GM18507 (cell line): ENCODE data around the gene TTLL8.
"Not testable (repeated sequence)": the region's sequence is repeated elsewhere in the genome, so short reads cannot be mapped to it uniquely, and the experiment has no call there.

Source experiments
- DNase-seq: peaks from one replicate; pipeline ENCODE4 v3.0.0; 2011; ENCODE audit warnings: low read depth; ENCODE audit not compliant: insufficient read length; ENCODE audit errors: extremely low spot score
- FAIRE-seq: peaks from 2 replicates; lab custom pipeline; 2011; peaks lifted over from hg19 to GRCh38; lab: Jason Lieb, UNC

The TTLL8 gene

GRCh38 chr22:49995361-49996118 is 62.6 kb downstream of the TTLL8 start:
- DNase-seq (no peak), FAIRE-seq (no peak)

- DNase-seq, result no peak
- FAIRE-seq, result no peak
Measured at GRCh38 chr22:49995041-49995360, 63.1 kb downstream of the TTLL8 start.

- FAIRE-seq, result no peak
- no peak for DNase-seq
Measured at GRCh38 chr22:49994361-49995040, 63.6 kb downstream of the TTLL8 start.

DNA sequence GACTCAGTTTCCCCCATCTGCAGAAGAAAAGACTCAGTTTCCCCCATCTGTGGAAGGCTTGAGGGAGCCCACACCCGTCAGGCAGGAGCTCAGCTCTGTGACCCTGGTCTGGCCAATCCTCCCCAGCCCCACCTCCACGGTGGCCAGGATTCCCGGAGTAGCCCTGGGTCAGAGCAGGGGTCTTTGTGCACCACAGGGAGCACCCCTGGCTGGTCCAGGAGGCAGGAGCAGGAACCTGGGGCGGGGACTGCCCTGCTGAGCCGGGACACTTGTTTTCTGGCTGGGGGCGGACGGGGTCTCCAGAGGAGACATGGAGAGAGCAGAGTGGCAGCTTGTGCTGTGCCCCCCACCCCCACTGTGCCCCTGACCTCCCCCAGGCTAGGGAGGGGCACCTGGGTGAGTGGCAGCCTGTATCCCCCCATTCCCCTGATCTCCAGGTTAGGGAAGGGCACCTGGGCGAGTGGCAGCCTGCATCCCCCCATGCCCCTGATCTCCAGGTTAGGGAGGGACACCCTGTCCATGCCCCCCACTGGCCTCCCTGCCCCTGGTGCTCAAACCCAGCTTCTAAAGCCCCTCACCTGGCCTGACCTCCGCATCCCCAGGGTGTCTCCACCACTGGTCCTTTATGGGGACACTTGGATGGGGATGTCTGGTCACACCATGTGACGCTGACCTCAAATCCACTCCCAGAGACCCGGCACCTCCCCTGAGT is 64.3 kb downstream of the TTLL8 start:
- FAIRE-seq (no peak), DNase-seq (no peak)

GRCh38 chr22:49992921-49993648 is 65.0 kb downstream of the TTLL8 start:
- FAIRE-seq, result peak; percentile 77
- peak; percentile 58 for DNase-seq

- DNase-seq, result no peak
- no peak for FAIRE-seq
Measured at GRCh38 chr22:49991907-49992533, 66.1 kb downstream of the TTLL8 start.

GRCh38 chr22:49991167-49991566 is 66.9 kb downstream of the TTLL8 start:
- DNase-seq (no peak), FAIRE-seq (no peak)

- not testable (repeated sequence) for FAIRE-seq, DNase-seq
Measured at GRCh38 chr22:49989826-49990225, 68.3 kb downstream of the TTLL8 start.

- DNase-seq, result no peak
- FAIRE-seq, result no peak
Measured at GRCh38 chr22:49986325-49986724, 71.8 kb downstream of the TTLL8 start.

DNA sequence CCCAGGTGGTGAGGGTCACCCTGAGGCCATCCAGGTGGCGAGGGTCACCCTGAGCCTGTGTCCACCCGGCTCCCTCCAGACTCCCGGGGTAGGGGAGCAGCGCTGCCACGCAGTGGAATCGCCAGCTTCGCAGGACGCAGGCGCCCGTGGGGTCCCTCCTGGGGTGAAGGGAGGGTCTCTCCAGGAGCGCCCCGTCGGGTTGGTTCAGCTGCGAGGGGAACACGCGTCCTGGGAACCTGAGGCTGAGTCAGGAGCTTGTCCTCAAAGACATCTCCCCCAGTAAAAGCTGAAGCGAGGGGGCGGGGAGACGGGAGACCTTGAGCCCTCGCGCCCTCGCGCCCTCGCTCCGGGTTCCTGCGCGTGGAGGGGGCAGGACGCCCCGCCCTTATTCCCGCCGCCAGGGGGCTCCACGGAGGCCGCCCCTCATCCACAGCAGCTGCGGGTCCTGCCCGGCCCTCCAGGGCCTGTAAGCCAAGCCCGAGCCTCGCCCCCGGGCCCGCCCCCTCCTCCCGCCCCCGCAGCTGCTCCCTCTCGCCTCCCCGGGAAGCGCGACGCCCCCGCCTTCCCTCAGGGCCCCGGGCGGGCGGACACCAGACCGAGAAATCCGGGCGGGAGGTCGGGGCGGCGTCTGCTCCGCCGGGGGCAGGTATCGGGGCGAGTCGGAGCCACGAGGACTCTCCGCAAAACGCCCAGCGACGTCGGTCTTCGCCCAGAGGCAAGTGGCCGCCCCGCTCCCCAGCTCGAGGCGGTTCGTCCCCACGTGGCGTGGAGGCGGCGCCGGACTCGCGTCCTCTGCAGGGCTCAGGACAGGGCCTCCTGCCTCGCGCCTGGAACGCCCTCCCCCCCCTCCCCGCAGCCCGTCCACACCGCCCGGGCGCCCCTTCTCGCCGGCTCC is 74.7 kb downstream of the TTLL8 start:
- DNase-seq (no peak), FAIRE-seq (no peak)

DNA sequence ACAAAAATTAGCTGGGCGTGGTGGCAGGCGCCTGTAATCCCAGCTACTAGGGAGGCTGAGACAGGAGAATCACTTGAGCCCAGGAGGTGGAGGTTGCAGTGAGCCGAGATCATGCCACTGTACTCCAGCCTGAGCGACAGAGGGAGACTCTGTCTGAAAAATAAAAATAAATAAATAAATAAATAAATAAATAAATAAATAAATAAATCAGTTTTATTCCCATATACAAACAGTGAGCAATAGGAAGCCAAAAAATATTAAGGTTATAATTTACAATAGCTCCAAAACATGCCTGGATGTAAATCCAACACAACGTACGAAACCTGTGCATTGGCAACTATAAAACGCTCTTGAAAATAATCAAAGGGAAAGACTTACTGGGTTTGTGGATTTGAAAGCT is 76.3 kb downstream of the TTLL8 start:
- DNase-seq, FAIRE-seq: not testable (repeated sequence)

GRCh38 chr22:49979587-49980264 is 78.4 kb downstream of the TTLL8 start:
- peak; percentile 51 for FAIRE-seq
- DNase-seq, result no peak

DNA sequence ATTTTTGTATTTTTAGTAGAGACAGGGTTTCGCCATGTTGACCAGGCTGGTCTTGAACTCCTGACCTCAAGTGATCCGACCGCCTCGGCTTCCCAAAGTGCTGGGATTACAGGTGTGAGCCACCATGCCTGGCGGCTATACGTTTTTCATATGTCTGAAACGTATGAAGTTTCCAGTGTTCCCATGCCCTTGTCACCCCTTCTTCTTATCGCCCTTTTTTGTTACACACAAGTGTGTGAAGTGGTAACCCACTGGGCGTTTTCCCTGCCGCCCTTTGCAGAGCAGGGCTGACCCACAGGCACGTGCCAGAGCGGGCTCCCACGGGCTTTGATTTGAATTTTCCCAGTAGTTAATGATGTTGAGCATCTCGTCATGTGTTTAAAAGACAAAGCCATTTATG is 80.5 kb downstream of the TTLL8 start:
- FAIRE-seq (no peak), DNase-seq (no peak)

DNA sequence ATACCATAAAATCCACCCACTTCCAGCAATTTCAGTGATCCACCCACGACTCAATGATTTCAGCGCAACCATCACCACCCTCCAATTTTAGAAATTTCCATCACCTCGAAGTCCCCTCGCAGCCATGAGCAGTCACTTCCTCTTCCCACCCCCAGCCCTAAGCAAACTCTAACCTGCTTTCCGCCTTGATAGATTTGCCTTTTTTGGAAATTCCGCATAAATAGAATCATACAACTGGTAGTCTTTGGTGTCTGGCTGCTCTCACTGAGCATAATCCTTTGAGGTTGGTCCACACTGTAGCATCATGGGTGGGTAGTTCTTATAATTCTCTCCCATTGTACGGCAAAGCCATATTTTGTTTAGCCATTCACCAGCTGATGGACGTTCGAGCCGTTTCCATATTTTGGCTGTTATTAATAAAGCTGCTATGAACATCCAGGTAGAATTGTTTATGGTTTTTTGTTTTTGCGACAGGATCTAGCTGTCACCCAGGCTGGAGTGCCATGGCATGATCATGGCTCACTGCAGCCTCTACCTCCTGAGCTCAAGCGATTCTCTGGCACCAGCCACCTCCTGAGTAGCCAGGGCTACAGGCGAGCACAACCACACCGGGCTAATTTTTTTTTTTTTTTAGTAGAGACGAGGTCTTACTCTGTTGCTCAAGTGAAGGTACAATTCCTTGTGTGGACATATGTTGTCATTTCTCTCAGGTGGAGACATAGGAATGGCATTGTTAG is 81.5 kb downstream of the TTLL8 start:
- DNase-seq, result no peak
- peak; percentile 85 for FAIRE-seq

DNA sequence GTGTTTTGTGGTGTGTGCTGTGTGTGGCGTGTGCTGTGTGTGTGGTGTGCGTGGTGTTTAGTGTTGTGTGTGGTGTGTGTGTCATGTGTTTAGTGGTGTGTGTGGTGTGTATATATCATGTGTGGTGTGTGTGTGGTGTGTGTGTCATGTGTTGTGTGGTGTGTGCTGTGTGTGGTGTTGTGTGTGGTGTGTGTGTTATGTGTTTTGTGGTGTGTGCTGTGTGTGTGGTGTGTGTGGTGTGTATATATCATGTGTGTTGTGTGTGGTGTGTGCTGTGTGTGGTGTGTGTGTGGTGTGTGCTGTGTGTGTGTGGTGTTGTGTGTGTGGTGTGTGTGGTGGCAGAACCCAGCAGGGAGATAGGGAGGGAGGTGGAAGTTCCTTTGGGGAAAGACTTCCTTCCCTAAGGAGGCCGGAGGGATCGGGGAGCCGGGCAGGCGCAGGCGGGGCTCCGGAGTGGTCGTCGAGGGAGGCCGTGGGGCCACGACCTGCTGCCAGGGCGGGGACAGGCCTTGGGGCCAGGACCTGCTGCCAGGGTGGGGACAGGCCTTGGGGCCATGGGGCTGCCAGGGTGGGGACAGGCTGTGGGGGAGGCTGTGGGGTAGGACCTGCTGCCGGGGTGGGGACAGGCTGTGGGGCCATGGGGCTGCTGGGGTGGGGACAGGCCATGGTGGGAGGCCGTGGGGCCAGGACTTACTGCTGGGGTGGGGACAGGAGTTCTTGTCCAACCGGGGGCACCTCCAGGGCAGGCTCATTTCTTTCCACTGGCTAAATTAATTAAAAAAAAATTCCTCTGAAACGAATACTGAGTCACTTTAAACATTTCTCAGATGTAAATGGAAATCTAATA is 82.3 kb downstream of the TTLL8 start:
- no peak for DNase-seq

More for the DNA sequence above, 82.3 kb downstream of the TTLL8 start:
- no peak for FAIRE-seq
